Astrocyte of the spinal cord (primary cell): ENCODE results near the gene SCGB3A2.

Experiments used
- DNase-seq: peaks from one replicate; pipeline ENCODE4 v3.0.0; 2011; ENCODE audit warnings: low read depth, low spot score
- H3K4me3 ChIP-seq: 2 replicates; pipeline ENCODE4 v1.5.1; 2011; ENCODE audit warnings: low read depth, mild to moderate bottlenecking, low read length, moderate library complexity
- in situ Hi-C: cut with HindIII; loops from 2 replicates; pipeline ENCODE4 v1.10.0; 2017; ENCODE audit warnings: low sequenced_read_pairs
- TF ChIP-seq, protein P1 (sequence below): IDR thresholded peaks from 2 replicates; pipeline ENCODE4 v1.5.1; 2012; ENCODE audit warnings: low read depth, mild to moderate bottlenecking, low read length, inconsistent platforms

The SCGB3A2 gene

GRCh38 chr5:147842869-147843268, 35.6 kb upstream of the SCGB3A2 start:
- in situ Hi-C loops, result no loop called here

DNA sequence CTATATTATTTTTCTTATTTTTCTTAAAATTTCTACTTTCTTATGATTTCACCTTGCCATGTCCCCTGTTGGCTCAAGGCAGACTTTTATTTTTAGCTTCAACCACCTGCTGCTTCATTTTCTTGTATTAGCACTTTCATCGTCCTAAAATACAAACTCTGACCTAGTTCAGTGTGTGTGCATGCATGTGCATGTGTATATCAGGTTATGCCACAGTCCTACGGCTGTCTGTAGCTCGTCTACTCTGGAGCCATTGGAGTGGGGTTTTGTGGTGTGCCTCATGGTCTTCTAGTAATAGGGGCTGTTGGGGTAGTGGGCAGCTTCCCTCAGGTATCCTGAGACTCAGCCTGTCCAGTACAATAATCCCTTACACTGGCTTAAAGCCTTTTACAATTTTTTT, 33.7 kb upstream of the SCGB3A2 start:
- in situ Hi-C loops, result no loop called here
- DNase-seq, result no peak
- TF ChIP-seq, protein P1, sequence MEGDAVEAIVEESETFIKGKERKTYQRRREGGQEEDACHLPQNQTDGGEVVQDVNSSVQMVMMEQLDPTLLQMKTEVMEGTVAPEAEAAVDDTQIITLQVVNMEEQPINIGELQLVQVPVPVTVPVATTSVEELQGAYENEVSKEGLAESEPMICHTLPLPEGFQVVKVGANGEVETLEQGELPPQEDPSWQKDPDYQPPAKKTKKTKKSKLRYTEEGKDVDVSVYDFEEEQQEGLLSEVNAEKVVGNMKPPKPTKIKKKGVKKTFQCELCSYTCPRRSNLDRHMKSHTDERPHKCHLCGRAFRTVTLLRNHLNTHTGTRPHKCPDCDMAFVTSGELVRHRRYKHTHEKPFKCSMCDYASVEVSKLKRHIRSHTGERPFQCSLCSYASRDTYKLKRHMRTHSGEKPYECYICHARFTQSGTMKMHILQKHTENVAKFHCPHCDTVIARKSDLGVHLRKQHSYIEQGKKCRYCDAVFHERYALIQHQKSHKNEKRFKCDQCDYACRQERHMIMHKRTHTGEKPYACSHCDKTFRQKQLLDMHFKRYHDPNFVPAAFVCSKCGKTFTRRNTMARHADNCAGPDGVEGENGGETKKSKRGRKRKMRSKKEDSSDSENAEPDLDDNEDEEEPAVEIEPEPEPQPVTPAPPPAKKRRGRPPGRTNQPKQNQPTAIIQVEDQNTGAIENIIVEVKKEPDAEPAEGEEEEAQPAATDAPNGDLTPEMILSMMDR, result no peak
- H3K4me3 ChIP-seq, result no peak overlapping the region

More at GRCh38 chr5:147842869-147843268, 35.6 kb upstream of the SCGB3A2 start:
- DNase-seq, result no peak
- no peak overlapping the region for H3K4me3 ChIP-seq
- TF ChIP-seq, protein P1, result no peak

GRCh38 chr5:147845618-147846017, 32.9 kb upstream of the SCGB3A2 start:
- DNase-seq, result no peak
- in situ Hi-C loops, result no loop called here
- TF ChIP-seq, protein P1, result no peak
- H3K4me3 ChIP-seq, result no peak overlapping the region

DNA sequence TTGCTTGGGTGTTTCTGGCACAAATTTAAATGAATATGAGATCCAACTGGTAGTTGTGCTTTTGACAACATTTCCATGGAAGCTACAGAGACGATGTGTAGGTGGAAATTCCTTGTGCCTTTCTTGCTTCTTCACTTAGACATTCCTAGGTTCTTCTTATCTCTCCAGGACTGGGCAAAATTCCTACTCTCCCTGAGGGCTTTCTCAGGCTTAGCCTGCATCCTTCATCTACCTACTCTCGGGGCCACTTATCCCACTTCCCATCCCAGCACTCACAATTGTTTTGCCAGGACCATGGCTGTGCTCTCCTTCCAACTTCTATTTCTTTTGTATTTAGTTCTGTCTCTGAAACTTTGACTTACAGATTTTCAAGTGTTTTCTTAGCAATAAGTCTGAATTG, 29.3 kb upstream of the SCGB3A2 start:
- no peak overlapping the region for H3K4me3 ChIP-seq
- in situ Hi-C loops, result no loop called here
- no peak for DNase-seq
- TF ChIP-seq, protein P1, result no peak

DNA sequence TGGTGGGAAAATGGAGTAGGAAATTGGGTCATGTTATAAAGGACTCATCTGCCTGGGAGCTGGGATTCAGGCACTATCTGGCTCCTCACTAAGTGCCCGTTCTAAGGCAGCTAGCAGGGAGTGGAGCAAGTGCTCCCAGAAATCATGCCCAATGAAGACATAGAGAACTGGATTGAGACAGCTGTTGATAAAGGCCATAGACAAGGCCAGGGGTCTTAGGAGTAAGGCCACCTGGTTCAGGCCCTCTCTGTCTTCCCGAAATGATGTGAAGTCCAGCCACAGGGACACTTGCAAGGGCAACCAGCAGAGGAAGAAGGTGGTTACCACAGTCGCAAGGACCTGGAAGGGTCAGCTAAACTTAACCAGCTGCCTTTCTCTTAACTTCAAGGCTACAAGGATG, 26.9 kb upstream of the SCGB3A2 start:
- in situ Hi-C loops, result no loop called here
- TF ChIP-seq, protein P1, result no peak
- H3K4me3 ChIP-seq, result no peak overlapping the region
- DNase-seq, result no peak

GRCh38 chr5:147852365-147852764, 26.1 kb upstream of the SCGB3A2 start:
- TF ChIP-seq, protein P1, result no peak
- no peak for DNase-seq
- in situ Hi-C loops, result no loop called here
- no peak overlapping the region for H3K4me3 ChIP-seq
